ENCODE data around the gene ADGRG7.

DNA sequence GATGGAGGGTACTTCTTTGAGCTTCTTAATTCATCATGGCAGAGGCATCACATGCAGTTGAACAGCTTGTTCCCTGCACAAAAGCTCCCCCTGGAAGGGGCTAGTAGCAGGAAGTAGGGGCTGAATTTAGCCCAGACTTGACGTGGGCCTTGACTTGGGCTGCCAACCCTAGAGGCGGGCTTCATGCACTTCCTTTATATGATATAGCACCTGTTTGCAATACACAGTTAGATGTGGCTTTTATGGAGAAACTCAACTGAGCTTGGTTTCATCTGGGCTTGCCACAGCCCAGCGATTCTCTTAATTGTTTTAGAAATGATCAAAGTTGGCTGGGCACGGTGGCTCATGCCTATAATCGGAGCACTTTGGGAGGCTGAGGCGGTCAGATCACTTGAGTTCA is 33.7 kb upstream of the ADGRG7 start:
- TF ChIP-seq POLR2A (IDR thresholded peaks at IDR 0.05; ENCODE audit: low read depth, low read length) = no peak
- TF ChIP-seq POLR2AphosphoS5 (IDR thresholded peaks at IDR 0.05; ENCODE audit: low read depth, low read length) = no peak
- TF ChIP-seq PAX5 (IDR thresholded peaks at IDR 0.05; ENCODE audit: insufficient read depth, low read length, severe bottlenecking) = no peak
- TF ChIP-seq TAF1 (IDR thresholded peaks at IDR 0.05; ENCODE audit: low read depth, low read length) = no peak
- TF ChIP-seq POU2F2 (IDR thresholded peaks at IDR 0.05; ENCODE audit: low read depth, low read length) = no peak
